GM12878 (cell line): ENCODE measurements around the gene RAB25. TPM values are rescaled to one million over a fixed set of nuclear protein-coding genes. Genes with fewer than 3 reads are reported as not detected.

Source experiments
- ATAC-seq: fragments of 200-7000 bp; cut with Tn5 transposase; 3 replicates; pipeline ENCODE4 v1.9.1; 2020; ENCODE audit warnings: mild to moderate bottlenecking, moderate library complexity
- BruUV-seq: library from RNA; stranded (reverse); fragments of 400-500 nt; replicated peaks from 2 replicates; lab custom pipeline; 2021; lab: Mats Ljungman, UMichigan
- CTCF ChIA-PET: fragments of 300-600 bp; sonication (Branson Sonifier 250); formaldehyde crosslinking; extraction: SDS; loops from one replicate; lab custom pipeline; 2021; ENCODE audit warnings: inconsistent platforms; lab: Yijun Ruan, JAX
- POLR2A ChIA-PET: fragments of 350-600 bp; formaldehyde crosslinking; extraction: SDS; loops from one replicate; lab custom pipeline; 2021; ENCODE audit warnings: inconsistent platforms; lab: Charles Lee
- RAD21 ChIA-PET: fragments of 300-600 bp; sonication (Branson Sonifier 250); formaldehyde crosslinking; loops from one replicate; lab custom pipeline; 2023; ENCODE audit warnings: antibody characterized with exemption; ENCODE audit not compliant: unreplicated experiment; lab: Charles Lee
- SMC1A ChIA-PET: fragments of 300-600 bp; sonication (Branson Sonifier 250); formaldehyde crosslinking; loops from one replicate; lab custom pipeline; 2023; ENCODE audit not compliant: unreplicated experiment, uncharacterized antibody; lab: Charles Lee
- DNase-seq: peaks from one replicate; pipeline ENCODE4 v3.0.0-alpha.2; 2011; ENCODE audit warnings: low read depth, low spot score
- FAIRE-seq: peaks from 3 replicates; lab custom pipeline; 2011; peaks lifted over from hg19 to GRCh38; lab: Jason Lieb, UNC
- H2AFZ ChIP-seq: 2 replicates; pipeline ENCODE4 v1.6.0; 2011; ENCODE audit warnings: low read depth, low read length, control low read depth; ENCODE audit not compliant: control insufficient read depth
- H3K27ac ChIP-seq: 2 replicates; pipeline ENCODE4 v1.5.1; 2011; ENCODE audit warnings: control low read depth; ENCODE audit not compliant: control insufficient read depth, insufficient read depth
- H3K27me3 ChIP-seq, 2 experiments: replicated peaks in 1 of 2; 2 replicates each; pipeline versions ENCODE4 v1.6.0 to v1.6.1; 2011; ENCODE audit warnings: low read length in 1 of 2; ENCODE audit not compliant: control insufficient read depth in 2 of 2, insufficient read depth in 2 of 2
- H3K36me3 ChIP-seq, 2 experiments: 2 replicates each; pipeline ENCODE4 v1.5.1; 2011; ENCODE audit warnings: low read length in 1 of 2; ENCODE audit not compliant: control insufficient read depth in 2 of 2, insufficient read depth in 2 of 2
- H3K4me1 ChIP-seq: 2 replicates; pipeline ENCODE4 v1.6.1; 2011; ENCODE audit warnings: mild to moderate bottlenecking, low read length, moderate library complexity, mixed read lengths; ENCODE audit not compliant: control insufficient read depth, insufficient read depth
- H3K4me2 ChIP-seq: 2 replicates; pipeline ENCODE4 v1.6.0; 2011; ENCODE audit warnings: control low read depth; ENCODE audit not compliant: control insufficient read depth, insufficient read depth
- H3K4me3 ChIP-seq: fragments of 200-600 bp; sonication (generic); 2 replicates; pipeline ENCODE4 v1.5.1; 2016
- H3K79me2 ChIP-seq: 2 replicates; pipeline ENCODE4 v1.6.0; 2011; ENCODE audit warnings: low read length; ENCODE audit not compliant: control insufficient read depth, insufficient read depth
- H3K9ac ChIP-seq: 2 replicates; pipeline ENCODE4 v1.8.0; 2011; ENCODE audit warnings: low read length, control low read depth, mixed read lengths; ENCODE audit not compliant: control insufficient read depth, insufficient read depth
- H3K9me3 ChIP-seq: replicated peaks from 3 replicates; pipeline ENCODE4 v1.5.1; 2011; ENCODE audit warnings: mild to moderate bottlenecking, low read length; ENCODE audit not compliant: control insufficient read depth, insufficient read depth
- H4K20me1 ChIP-seq: 2 replicates; pipeline ENCODE4 v1.6.0; 2011; ENCODE audit not compliant: control insufficient read depth, insufficient read depth
- FOXK2 ChIP-seq: fragments of 450-650 bp; IDR thresholded peaks from 2 replicates; pipeline ENCODE4 v1.6.1; 2017; ENCODE audit warnings: mild to moderate bottlenecking, moderate library complexity
- MLLT1 ChIP-seq: fragments of 450-650 bp; IDR thresholded peaks from 2 replicates; pipeline ENCODE4 v1.6.1; 2016; ENCODE audit warnings: mild to moderate bottlenecking
- SRF ChIP-seq, 2 experiments: IDR thresholded peaks; 2 replicates each; pipeline ENCODE4 v1.6.1; 2011; ENCODE audit warnings: low read depth in 2 of 2, low read length in 2 of 2, mild to moderate bottlenecking in 1 of 2, moderate library complexity in 1 of 2
- WGBS: methylation state at CpG from one replicate; pipeline ENCODE4 v1.1.6; 2016; ENCODE audit warnings: low lambda C conversion rate; ENCODE audit not compliant: insufficient replicate concordance, insufficient coverage; ENCODE audit errors: missing lambda C conversion rate; 5-methylcytosine and 5-hydroxymethylcytosine counted together
- in situ Hi-C: fragments of 300-500 bp; cut with MboI; formaldehyde crosslinking; loops from 9 replicates; pipeline ENCODE4 v1.14.3; 2018; ENCODE audit warnings: mixed read lengths
- intact Hi-C: fragments of 100-400 bp; cut with micrococcal nuclease; formaldehyde crosslinking; loops from one replicate; pipeline ENCODE4 v1.14.2; 2022; ENCODE audit not compliant: unreplicated experiment
- polyA plus RNA-seq, 11 experiments: library from polyadenylated mRNA; depleted of rRNA in 4 of 11; unstranded in 6 of 11; stranded (reverse) in 5 of 11; fragments of >200 nt; fragmentation: Nextera tagmentation in 4 of 11; fragmentation: Illumina TruSeq in 1 of 11; extraction: Ambion mirVana in 4 of 11; extraction: Trizol in 1 of 11; gene quantifications; 1 replicate in 1 of 11; 2 replicates in 10 of 11; pipeline versions ENCODE4 v1.2.1 to v1.2.3, GENCODE V29; 2011 to 2016; ENCODE audit warnings: inconsistent platforms in 2 of 11, missing spikeins in 2 of 11, low read depth in 1 of 11
- total RNA-seq, 4 experiments: library from RNA; depleted of rRNA in 3 of 4; stranded (reverse); fragments of >200 nt in 3 of 4; fragmentation: Illumina TruSeq in 1 of 4; extraction: Trizol in 1 of 4; gene quantifications; 2 replicates each; pipeline versions ENCODE4 v1.2.1 to v1.2.3, GENCODE V29; 2013 to 2021

Gene RAB25
- total and polyA plus RNA-seq, 10 of the 15 experiments (the other 5 are each of a cell fraction or from before 2014, with no cell fraction given): 0.16 to 0.36 (median 0.22) TPM; not detected in 7

- H3K79me2 ChIP-seq: no peaks in the 10 kb centered on the region
- H3K9ac ChIP-seq: no peak overlapping the region
- no peaks in the 10 kb centered on the region for H3K27me3 ChIP-seq
- WGBS: 87% methylated on average over 15 of the region's 16 CpGs
- no peak for FAIRE-seq
- TF ChIP-seq SRF (IDR thresholded peaks at IDR 0.05; ENCODE audit: low read depth in 2 of 2, low read length in 2 of 2) (no peak), FOXK2 (no peak), MLLT1 (peak; percentile 35; the same call in 1 of the 2 replicates)
- H3K27ac ChIP-seq: no peak overlapping the region
- H3K4me1 ChIP-seq: no peaks in the 10 kb centered on the region
- intact Hi-C loops: loop anchor here (1.0 to 2.0 kb wide), 2 partner anchors 77 to 127 kb away; no protein-coding TSS in a partner anchor
- SMC1A ChIA-PET: interaction anchor here (0.7 to 5.4 kb wide), 25 partner anchors 9 to 254 kb away, joined by 3 to 69 read pairs (median 4); partner anchors contain the start of genes KHDC4, RXFP4, SSR2 and SYT11
- no peak for DNase-seq
- no peak overlapping the region for H3K4me2 ChIP-seq
- ATAC-seq: no peak
- no peak overlapping the region for H3K4me3 ChIP-seq
- no peaks in the 10 kb centered on the region for H3K9me3 ChIP-seq
- no peaks in the 10 kb centered on the region for H4K20me1 ChIP-seq
- RAD21 ChIA-PET: interaction anchor here (0.9 to 5.1 kb wide), 23 partner anchors 10 to 815 kb away, joined by 3 to 68 read pairs (median 5); partner anchors contain the start of genes ARHGEF2 and KHDC4
- in situ Hi-C loops: loop anchor here (5.0 kb wide), 1 partner anchor 134 kb away; the partner anchor contains the start of gene KHDC4
- no peaks in the 10 kb centered on the region for H3K36me3 ChIP-seq
- CTCF ChIA-PET: interaction anchor here (0.7 to 6.4 kb wide), 52 partner anchors 9 to 771 kb away, joined by 3 to 102 read pairs (median 5); partner anchors contain the start of genes ARHGEF2, GON4L, KHDC4 and LAMTOR2
- BruUV-seq: no TSS peak
- H2AFZ ChIP-seq: no peak overlapping the region
- POLR2A ChIA-PET: interaction anchor here (0.6 to 2.2 kb wide), 6 partner anchors 14 to 197 kb away, joined by 3 to 8 read pairs (median 4); partner anchors contain the start of gene KHDC4
These were observed 4.9 kb downstream of the RAB25 start for GRCh38 chr1:156065871-156066270.
